ENCODE results near the gene LRP3.

DNA sequence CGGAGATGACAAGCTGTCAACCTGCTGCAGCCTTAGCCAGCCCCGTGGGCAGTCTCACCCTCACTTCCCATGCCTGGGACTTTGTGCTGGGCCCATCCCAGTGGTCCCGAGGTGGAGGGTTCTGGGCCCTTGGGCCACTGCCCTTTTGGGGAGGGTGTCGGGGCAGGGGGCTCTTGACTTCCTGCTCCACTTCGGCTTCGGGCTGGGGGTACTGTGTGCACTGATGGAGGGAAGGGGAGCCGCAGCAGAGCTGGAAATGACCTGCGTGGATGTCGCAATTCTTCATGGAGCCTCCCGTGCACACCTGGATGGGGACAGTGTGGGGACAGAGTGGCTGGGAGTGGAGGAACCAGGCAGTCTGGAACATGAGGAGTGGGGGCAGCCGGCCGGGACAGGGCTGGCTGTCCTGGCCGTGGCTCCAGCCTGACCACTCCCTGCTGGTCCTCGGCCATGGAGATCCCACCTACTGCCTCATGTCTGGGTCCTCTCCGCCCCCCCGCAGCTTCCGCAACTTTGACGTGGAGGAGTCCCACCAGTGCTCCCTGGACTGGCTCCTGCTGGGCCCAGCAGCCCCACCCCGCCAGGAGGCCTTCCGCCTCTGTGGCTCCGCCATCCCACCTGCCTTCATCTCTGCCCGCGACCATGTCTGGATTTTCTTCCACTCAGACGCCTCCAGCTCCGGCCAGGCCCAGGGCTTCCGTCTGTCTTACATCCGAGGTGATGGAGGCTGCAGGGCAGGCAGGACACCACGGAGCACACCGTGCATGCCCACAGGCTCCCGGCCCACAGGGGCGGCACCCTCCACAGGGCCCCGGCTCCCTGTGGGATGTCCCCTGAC lies 10.2 kb downstream of the LRP3 start:
- TF ChIP-seq, protein P1, sequence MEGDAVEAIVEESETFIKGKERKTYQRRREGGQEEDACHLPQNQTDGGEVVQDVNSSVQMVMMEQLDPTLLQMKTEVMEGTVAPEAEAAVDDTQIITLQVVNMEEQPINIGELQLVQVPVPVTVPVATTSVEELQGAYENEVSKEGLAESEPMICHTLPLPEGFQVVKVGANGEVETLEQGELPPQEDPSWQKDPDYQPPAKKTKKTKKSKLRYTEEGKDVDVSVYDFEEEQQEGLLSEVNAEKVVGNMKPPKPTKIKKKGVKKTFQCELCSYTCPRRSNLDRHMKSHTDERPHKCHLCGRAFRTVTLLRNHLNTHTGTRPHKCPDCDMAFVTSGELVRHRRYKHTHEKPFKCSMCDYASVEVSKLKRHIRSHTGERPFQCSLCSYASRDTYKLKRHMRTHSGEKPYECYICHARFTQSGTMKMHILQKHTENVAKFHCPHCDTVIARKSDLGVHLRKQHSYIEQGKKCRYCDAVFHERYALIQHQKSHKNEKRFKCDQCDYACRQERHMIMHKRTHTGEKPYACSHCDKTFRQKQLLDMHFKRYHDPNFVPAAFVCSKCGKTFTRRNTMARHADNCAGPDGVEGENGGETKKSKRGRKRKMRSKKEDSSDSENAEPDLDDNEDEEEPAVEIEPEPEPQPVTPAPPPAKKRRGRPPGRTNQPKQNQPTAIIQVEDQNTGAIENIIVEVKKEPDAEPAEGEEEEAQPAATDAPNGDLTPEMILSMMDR (conservative IDR thresholded peaks at IDR 0.05 in 1 of 2, IDR thresholded peaks at IDR 0.05 in 1 of 2; ENCODE audit: low read depth in 1 of 2, low read length in 2 of 2), result no peak
- TF ChIP-seq EZH2 (IDR thresholded peaks at IDR 0.05; ENCODE audit: low read length, missing control alignments), result no peak

Measured in fibroblast of lung (primary cell).